MM.1S (cell line): ENCODE measurements around the gene SYMPK.
"Not testable (repeated sequence)": the region's sequence is repeated elsewhere in the genome, so short reads cannot be mapped to it uniquely, and the experiment has no call there.

Source experiments
- DNase-seq: peaks from one replicate; pipeline ENCODE4 v3.0.0-alpha.2; 2015
- H2AFZ ChIP-seq: fragments of 300-600 bp; sonication (generic); 2 replicates; pipeline ENCODE4 v1.6.0; 2016; ENCODE audit warnings: antibody characterized with exemption, low read length
- H3F3A ChIP-seq: fragments of 300-600 bp; sonication (generic); 2 replicates; pipeline ENCODE4 v1.6.1; 2016; ENCODE audit warnings: mild to moderate bottlenecking, antibody characterized with exemption, low read length, moderate library complexity, mixed read lengths; ENCODE audit not compliant: insufficient read depth
- H3K27ac ChIP-seq: fragments of 300-600 bp; sonication (generic); 2 replicates; pipeline ENCODE4 v1.5.1; 2016; ENCODE audit warnings: mild to moderate bottlenecking, low read length
- H3K27me3 ChIP-seq: fragments of 300-600 bp; sonication (generic); replicated peaks from 2 replicates; pipeline ENCODE4 v1.6.0; 2016; ENCODE audit warnings: low read length; ENCODE audit not compliant: insufficient read depth
- H3K36me3 ChIP-seq: fragments of 300-600 bp; sonication (generic); replicated peaks from 2 replicates; pipeline ENCODE4 v1.6.1; 2016; ENCODE audit warnings: mild to moderate bottlenecking, low read length, mixed read lengths; ENCODE audit not compliant: insufficient read depth
- H3K4me1 ChIP-seq: fragments of 300-600 bp; sonication (generic); 2 replicates; pipeline ENCODE4 v1.6.1; 2016; ENCODE audit warnings: low read length, mixed read lengths
- H3K4me2 ChIP-seq: fragments of 300-600 bp; sonication (generic); 2 replicates; pipeline ENCODE4 v1.6.0; 2016; ENCODE audit warnings: low read depth, low read length
- H3K4me3 ChIP-seq: fragments of 300-600 bp; sonication (generic); 2 replicates; pipeline ENCODE4 v1.5.1; 2016; ENCODE audit warnings: low read length, mixed read lengths
- H3K79me2 ChIP-seq: fragments of 300-600 bp; sonication (generic); 2 replicates; pipeline ENCODE4 v1.6.1; 2016; ENCODE audit warnings: mixed run types, low read length, mixed read lengths
- H3K9ac ChIP-seq: fragments of 300-600 bp; sonication (generic); 2 replicates; pipeline ENCODE4 v1.6.1; 2016; ENCODE audit warnings: low read length, mixed read lengths
- H3K9me2 ChIP-seq: fragments of 300-600 bp; sonication (generic); replicated peaks from 2 replicates; pipeline ENCODE4 v1.6.1; 2016; ENCODE audit warnings: mild to moderate bottlenecking, low read length, mixed read lengths; ENCODE audit not compliant: insufficient read depth
- H3K9me3 ChIP-seq: fragments of 300-600 bp; sonication (generic); replicated peaks from 2 replicates; pipeline ENCODE4 v1.6.1; 2016; ENCODE audit warnings: mild to moderate bottlenecking, low read length, mixed read lengths; ENCODE audit not compliant: insufficient read depth
- H4K20me1 ChIP-seq: fragments of 300-600 bp; sonication (generic); 2 replicates; pipeline ENCODE4 v1.6.1; 2016; ENCODE audit warnings: mild to moderate bottlenecking, low read length, moderate library complexity, mixed read lengths; ENCODE audit not compliant: insufficient read depth
- EZH2 ChIP-seq: fragments of 300-600 bp; sonication (generic); optimal IDR thresholded peaks from 2 replicates; pipeline ENCODE3; 2017; ENCODE audit warnings: low read depth, mild to moderate bottlenecking, antibody characterized with exemption, low read length, mixed read lengths
- EZH2phosphoT487 ChIP-seq: fragments of 300-600 bp; sonication (generic); IDR thresholded peaks from 2 replicates; pipeline ENCODE4 v1.6.1; 2018; ENCODE audit warnings: antibody characterized with exemption, low read length
- TF ChIP-seq, protein P1 (sequence below): fragments of 300-600 bp; sonication (generic); IDR thresholded peaks from 2 replicates; pipeline ENCODE4 v1.5.1; 2016; ENCODE audit warnings: antibody characterized with exemption, low read length, mixed read lengths

Gene SYMPK

DNA sequence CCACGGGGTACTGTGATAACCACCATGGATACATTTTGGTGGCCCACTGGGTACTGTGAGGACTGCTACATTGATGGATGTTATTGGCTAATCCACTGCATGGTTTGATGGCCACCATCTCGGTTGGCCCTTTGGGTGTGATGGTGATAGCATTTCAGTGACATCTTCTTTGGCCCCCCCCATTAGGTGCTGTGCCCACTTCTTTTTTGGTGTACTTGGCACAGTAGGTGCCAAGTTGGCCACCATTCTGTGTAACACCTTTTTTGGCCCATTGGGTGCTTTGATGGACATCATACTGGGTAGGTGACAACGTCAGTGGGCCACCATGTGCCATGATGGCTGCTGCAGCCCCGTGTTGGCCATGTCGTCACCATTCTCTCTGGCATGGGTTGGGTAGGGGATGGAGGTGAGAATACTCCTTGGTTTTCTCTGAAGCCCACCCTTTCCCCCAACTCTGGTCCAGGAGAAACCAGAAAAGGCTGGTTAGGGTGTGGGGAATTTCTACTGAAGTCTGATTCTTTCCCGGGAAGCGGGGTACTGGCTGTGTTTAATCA is 10.3 kb upstream of the SYMPK start:
- H3K27me3 ChIP-seq, result peaks cover 80% of the 10 kb centered on the region
- H3K27ac ChIP-seq, result no peak overlapping the region
- no peaks in the 10 kb centered on the region for H3F3A ChIP-seq
- H3K9ac ChIP-seq, result no peak overlapping the region
- H3K36me3 ChIP-seq, result no peaks in the 10 kb centered on the region
- H3K4me1 ChIP-seq, result no peaks in the 10 kb centered on the region
- H3K79me2 ChIP-seq, result no peaks in the 10 kb centered on the region
- no peak for DNase-seq
- TF ChIP-seq, protein P1, sequence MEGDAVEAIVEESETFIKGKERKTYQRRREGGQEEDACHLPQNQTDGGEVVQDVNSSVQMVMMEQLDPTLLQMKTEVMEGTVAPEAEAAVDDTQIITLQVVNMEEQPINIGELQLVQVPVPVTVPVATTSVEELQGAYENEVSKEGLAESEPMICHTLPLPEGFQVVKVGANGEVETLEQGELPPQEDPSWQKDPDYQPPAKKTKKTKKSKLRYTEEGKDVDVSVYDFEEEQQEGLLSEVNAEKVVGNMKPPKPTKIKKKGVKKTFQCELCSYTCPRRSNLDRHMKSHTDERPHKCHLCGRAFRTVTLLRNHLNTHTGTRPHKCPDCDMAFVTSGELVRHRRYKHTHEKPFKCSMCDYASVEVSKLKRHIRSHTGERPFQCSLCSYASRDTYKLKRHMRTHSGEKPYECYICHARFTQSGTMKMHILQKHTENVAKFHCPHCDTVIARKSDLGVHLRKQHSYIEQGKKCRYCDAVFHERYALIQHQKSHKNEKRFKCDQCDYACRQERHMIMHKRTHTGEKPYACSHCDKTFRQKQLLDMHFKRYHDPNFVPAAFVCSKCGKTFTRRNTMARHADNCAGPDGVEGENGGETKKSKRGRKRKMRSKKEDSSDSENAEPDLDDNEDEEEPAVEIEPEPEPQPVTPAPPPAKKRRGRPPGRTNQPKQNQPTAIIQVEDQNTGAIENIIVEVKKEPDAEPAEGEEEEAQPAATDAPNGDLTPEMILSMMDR, result no peak
- TF ChIP-seq EZH2, result no peak
- no peak for TF ChIP-seq EZH2phosphoT487
- H3K9me3 ChIP-seq, result no peaks in the 10 kb centered on the region
- no peak overlapping the region for H3K4me2 ChIP-seq
- H3K9me2 ChIP-seq, result no peaks in the 10 kb centered on the region
- H2AFZ ChIP-seq, result no peak overlapping the region
- H4K20me1 ChIP-seq, result no peaks in the 10 kb centered on the region
- no peak overlapping the region for H3K4me3 ChIP-seq

DNA sequence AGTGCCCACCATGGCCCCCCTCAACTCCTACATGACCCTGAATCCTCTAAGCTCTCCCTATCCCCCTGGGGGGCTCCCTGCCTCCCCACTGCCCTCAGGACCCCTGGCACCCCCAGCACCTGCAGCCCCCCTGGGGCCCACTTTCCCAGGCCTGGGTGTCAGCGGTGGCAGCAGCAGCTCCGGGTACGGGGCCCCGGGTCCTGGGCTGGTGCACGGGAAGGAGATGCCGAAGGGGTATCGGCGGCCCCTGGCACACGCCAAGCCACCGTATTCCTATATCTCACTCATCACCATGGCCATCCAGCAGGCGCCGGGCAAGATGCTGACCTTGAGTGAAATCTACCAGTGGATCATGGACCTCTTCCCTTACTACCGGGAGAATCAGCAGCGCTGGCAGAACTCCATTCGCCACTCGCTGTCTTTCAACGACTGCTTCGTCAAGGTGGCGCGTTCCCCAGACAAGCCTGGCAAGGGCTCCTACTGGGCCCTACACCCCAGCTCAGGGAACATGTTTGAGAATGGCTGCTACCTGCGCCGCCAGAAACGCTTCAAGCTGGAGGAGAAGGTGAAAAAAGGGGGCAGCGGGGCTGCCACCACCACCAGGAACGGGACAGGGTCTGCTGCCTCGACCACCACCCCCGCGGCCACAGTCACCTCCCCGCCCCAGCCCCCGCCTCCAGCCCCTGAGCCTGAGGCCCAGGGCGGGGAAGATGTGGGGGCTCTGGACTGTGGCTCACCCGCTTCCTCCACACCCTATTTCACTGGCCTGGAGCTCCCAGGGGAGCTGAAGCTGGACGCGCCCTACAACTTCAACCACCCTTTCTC is 9.4 kb upstream of the SYMPK start:
- no peaks in the 10 kb centered on the region for H3K9me2 ChIP-seq
- no peaks in the 10 kb centered on the region for H4K20me1 ChIP-seq
- TF ChIP-seq EZH2phosphoT487, result no peak
- H3F3A ChIP-seq, result no peaks in the 10 kb centered on the region
- H3K9me3 ChIP-seq, result no peaks in the 10 kb centered on the region
- H2AFZ ChIP-seq, result no peak overlapping the region
- no peaks in the 10 kb centered on the region for H3K4me1 ChIP-seq
- H3K79me2 ChIP-seq, result no peaks in the 10 kb centered on the region
- no peak overlapping the region for H3K9ac ChIP-seq
- H3K4me3 ChIP-seq, result no peak overlapping the region
- H3K4me2 ChIP-seq, result no peak overlapping the region
- H3K27ac ChIP-seq, result no peak overlapping the region
- H3K27me3 ChIP-seq, result peaks cover 87% of the 10 kb centered on the region
- no peaks in the 10 kb centered on the region for H3K36me3 ChIP-seq
- DNase-seq, result no peak

DNA sequence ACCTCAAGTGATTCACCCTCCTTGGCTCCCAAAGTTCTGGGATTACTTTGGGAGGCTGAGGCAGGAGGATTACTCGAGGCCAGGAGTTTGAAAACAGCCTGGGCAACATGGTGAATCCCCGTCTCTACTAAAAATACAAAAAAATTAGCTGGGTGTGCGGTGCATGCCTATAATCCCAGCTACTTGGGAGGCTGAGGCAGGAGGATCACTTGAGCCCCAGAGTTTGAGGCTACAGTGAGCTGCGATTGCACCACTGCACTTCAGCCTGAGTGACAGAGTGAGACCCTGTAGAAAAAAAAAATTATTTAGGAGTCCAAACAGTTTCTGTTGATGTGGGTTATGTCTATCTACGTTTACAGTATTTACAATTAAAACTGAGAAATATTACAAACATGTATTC is 7.9 kb upstream of the SYMPK start:
- Histone ChIP-seq H4K20me1 (no peaks in the 10 kb centered on the region), H3K9me3 (no peaks in the 10 kb centered on the region), H3K9ac (no peak overlapping the region), H3K4me3 (no peak overlapping the region), H3K9me2 (no peaks in the 10 kb centered on the region), H3K36me3 (no peaks in the 10 kb centered on the region), H3F3A (no peaks in the 10 kb centered on the region), H3K27me3 (peaks cover 87% of the 10 kb centered on the region), H3K4me2 (no peak overlapping the region), H3K79me2 (no peaks in the 10 kb centered on the region), H3K27ac (no peak overlapping the region), H3K4me1 (no peaks in the 10 kb centered on the region), H2AFZ (no peak overlapping the region)
- TF ChIP-seq EZH2 (no peak), EZH2phosphoT487 (no peak)
- TF ChIP-seq, protein P1, result no peak
- no peak for DNase-seq

DNA sequence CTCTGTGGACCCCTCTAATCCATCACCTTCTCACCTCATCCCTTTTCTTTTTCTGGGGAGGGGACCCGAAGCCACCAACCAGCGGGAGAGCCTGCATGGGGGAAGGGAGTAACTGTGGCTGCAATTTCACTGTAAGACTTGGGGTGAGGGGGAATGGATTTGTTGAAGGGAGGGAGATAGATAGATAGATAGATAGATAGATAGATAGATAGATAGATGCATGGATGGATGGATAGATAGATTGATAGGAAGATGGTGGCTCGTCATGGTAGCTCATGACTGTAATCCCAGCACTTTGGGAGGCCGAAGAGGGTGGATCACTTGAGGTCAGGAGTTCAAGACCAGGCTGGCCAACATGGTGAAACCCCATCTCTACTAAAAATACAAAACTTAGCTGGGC is 4.3 kb upstream of the SYMPK start:
- H3K4me3 ChIP-seq, H3K9me3 ChIP-seq, H2AFZ ChIP-seq, H3K27ac ChIP-seq, H3K4me2 ChIP-seq, H4K20me1 ChIP-seq, H3F3A ChIP-seq, H3K36me3 ChIP-seq, DNase-seq, H3K9me2 ChIP-seq, H3K4me1 ChIP-seq, H3K79me2 ChIP-seq, H3K9ac ChIP-seq: not testable (repeated sequence)
- H3K27me3 ChIP-seq, result peaks cover 79% of the 10 kb centered on the region
